GM18508 (cell line): ENCODE data around the gene SPTLC1.
A peak's percentile ranks its signal among the peaks of the same experiment; 100 is the strongest.
"Not testable (repeated sequence)": the region's sequence is repeated elsewhere in the genome, so short reads cannot be mapped to it uniquely, and the experiment has no call there.

ENCODE experiments used
- ATAC-seq: cut with Tn5 transposase; IDR thresholded peaks from one replicate; pipeline ENCODE4 v1.9.1; 2021; ENCODE audit warnings: moderate number of reproducible peaks; ENCODE audit not compliant: insufficient read depth, unreplicated experiment

SPTLC1 gene

DNA sequence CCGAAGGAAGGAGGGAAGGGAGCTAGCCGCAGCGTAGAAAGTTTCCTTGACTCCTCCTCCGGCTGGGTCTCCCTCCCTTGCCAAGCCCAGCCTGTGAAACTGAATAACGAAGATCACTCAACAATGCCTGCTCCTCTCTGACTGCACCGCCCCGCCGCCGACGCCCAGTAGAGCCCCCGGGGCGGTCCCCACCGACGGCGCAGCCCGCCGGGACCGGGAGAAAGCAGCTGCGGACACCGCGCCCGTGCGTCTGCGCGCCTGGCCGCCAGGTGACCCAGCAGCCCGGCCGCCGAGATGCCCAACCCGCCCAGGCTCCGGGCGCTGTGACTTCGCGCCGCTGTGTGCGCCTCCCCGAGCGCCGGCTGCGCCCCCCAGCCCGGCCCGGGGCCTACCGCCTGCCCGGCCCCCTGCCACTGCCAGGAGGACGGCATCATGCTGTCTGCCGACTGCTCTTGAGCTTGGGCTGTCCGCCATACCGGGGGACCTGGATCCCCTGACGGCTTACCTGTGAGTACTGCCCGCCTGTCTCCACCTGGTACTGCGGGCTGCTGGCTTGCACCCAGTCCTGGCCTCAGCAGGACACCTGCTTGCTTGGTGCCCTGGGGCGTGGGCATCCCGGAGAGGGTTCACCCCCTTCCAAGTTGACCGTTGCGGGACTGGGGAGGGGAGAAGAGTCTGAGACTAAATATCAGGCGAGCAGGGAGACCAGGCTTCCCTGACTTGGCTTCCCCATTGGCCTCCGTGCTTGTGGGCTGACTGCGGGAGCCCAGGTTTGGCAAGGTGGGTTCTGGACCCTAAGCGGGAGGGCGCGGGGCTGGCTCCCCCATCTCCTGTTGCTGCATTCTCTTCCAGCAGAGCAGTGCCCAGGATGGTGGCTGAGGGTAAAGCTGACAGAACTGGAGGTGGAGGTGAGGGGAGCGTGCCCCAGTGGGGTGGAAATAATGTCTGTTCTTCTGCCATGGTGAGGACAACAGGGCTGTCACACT, 26.2 kb upstream of the SPTLC1 start:
- no peak for ATAC-seq

DNA sequence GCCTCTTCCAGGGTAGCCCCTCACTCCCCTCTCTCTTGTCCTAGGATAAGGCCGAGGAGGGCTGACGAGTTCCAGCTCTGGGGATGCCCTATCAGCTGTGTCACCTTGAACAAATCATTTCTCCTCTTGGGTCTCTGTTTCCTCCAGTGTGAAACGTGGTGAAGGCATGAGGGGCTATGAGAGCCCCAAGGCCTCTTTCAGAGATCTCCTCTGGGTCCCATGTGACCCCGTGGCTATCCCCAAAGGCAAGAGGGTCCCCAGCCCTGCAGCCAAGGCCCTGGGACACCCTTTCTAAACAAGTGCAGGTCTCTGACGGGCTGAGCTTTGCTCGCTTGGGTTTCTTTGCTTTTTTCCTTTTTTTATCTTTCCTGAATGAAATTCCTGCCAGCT, 25.5 kb upstream of the SPTLC1 start:
- ATAC-seq: no peak

DNA sequence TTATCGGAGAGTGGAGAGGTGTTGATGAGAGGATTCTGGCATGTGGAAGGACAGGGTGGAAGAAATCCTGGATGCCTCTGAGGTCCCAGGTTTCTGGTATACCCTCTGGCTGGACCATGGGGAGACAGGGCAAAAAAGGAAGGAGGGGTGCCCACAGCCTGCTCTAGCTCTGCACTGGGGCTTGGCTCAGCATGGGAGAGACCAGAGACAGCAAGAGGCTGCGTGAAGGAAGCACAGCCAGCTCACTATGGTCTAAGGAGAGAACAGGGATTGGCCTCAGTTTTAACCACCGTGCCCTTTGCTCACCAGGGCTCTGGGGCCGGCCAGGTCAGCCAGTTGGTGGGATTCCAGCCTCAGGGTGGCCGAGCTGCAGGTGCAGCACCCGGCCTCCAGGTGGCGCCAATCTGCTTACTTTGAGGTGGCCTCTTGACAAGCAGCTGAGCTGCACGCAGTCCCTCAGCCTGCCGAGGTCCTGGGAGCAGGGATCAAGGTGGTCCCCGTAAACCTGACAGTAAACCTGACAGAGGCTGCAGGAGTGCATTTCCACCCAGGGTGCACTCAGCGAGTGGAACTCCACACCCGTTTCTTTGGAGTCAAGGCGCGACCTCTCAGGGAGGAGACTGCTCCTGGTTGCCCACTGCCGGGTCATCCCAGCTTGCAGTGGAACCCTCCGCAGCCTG, 25.0 kb upstream of the SPTLC1 start:
- ATAC-seq: no peak

DNA sequence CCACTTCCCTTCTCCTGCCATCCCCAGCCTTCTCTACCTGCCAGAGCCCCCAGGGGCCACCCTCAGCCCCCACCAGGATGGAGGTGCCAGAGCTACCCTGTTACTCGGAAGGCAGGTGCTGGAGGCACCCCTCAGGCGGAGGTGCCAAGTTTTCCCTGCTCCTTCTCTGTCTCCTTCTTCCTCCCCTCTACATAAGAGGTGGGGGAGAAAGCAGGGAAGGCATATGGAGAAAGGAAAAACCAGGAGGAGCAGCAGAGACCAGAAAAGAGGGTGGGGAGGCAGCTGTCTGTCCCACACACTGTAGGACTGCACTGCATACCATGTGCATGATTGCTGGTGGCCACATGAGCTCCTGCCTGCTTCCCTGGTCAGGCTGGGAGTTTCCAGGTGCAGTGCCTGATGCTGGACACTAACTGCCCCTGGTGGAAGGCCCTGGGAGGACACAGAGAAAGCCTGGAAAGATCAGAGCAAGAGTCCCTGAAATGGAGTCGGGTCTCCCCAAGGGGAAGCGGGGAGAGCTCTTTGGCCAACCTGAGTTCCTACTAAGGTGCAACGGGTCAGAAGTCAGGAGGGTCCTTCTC, 23.8 kb upstream of the SPTLC1 start:
- ATAC-seq: not testable (repeated sequence)

DNA sequence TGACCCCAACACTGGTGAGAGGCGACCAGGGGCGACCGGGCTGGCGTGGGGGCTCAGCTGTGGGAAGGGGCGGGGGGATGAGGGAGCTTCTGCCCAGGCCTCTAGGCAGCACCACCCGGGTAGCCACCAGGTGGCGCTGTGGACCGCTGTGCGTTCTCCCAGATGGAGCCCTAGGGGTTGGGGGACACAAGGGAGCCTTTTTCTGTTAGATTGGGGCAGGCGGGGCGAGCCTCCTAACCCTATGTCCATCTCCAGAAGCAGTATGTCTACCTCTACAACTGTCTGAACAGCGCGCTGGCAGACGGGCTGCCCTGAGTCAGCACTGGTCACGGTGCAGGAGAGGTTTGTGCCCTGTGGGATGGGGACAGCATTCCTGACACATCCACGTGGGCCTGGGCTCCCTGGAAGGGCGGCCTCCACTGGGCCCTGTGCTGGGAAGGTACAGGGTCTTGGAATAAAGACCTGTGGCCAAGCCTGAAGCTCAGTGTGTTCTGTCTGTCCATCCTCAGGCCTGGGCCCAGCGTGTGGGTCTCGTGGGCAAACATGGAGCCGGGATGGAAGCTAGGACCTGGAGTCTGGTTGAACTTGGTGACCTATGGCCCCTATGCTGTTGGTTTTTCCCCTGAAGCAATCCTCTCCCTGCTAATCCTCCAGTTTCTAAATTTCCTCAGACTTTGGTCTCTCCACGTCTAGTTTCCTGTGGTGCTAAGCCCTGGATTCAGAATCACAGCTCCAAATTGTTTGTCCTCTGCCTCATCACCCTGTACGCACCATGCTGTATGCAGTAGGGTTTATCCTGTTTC, 23.1 kb upstream of the SPTLC1 start:
- ATAC-seq: no peak

DNA sequence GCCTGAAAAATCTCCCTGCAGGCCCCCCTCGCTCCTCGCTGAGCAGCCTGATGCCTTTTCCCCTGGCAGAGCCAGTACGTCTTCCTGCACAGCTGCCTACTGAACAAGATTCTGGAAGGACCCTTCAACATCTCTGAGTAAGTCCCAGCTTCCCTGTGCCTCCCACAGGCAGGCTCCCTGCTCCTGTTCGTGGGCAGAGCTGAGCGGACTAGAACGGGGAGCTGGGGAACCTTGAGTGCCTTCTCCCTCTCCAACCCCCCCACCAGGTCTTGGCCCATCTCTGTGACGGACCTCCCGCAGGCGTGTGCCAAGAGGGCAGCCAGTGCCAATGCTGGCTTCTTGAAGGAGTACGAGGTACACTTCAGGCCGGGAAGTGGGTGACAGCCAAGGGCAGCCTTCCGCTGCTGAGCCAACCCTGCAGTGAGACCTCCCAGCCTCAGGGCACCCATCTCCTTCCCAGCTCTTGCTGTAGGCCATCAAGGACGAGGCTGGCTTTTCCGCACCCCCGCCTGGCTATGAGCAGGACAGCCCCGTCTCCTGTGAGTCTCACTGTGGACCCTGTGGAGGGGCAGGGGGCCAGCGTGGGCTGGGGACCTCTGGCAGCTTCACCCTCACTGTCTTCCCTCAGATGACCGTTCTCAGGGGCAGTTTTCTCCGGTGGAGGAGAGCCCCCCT, 21.1 kb upstream of the SPTLC1 start:
- no peak for ATAC-seq

DNA sequence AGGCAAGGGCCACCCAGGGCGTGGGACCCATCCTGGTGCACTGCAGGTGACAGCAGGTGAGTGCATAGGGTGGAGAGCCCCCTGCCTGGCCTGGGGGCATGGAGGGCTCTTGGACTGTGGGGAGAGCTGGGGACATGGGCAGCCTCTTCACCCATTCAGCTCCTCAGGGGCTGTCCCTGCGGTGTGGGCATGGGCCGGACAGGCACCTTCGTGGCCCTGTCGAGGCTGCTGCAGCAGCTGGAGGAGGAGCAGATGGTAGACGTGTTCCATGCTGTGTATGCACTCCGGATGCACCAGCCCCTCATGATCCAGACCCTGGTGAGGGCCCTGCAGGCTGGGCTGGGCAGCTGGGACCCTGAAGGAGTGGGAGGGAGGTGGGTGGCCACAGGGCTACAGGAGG, 20.4 kb upstream of the SPTLC1 start:
- no peak for ATAC-seq

DNA sequence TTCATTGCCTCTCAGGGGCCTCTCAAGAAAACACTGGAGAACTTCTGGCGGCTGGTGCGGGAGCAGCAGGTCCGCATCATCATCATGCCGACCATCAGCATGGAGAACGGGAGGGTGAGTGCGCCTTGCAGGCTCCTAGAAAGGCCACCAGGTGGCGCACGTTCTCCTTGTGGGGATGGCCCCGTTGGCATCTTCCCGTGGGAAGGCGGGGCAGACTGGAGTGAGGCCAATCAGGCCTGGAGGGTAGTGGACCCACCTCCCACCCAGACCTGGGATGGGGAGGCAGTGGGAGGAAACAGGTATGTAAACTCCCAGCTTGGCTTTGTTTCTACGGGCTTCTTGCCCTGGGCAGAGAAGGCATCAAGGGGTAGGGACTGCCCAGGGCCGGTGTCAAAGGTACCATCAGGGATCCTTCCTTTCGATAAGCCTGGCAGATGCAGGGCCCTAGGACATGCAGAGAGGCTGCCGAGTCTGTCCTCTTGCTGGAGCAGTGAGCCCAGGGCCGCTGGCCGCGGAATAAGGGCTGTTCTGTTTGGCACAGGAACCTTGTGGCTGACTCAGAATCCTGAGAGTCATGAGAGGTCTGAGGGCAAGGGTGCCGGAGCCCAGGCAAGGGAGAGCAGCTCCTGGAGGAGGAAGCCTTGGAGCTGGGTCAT, 18.9 kb upstream of the SPTLC1 start:
- peak; percentile 80 for ATAC-seq

DNA sequence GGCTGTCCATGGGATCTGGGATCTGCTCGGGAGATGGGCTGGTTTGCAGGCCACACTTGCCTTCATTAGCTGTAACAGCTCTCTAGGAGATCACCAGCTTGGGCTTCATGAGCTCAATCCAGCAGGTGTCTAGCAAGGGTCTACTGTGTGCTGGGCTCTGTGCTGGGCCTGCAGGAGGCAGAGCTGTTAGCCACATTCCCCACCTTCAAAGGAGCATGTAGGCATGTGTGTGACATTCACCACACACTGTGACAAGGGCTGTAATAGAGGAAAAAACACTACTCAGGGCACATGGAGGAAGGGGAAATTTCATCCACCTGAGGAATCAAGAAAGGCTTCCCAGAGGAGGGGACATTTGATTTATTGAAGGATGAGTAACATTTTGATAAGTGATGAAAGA, 17.7 kb upstream of the SPTLC1 start:
- not testable (repeated sequence) for ATAC-seq

DNA sequence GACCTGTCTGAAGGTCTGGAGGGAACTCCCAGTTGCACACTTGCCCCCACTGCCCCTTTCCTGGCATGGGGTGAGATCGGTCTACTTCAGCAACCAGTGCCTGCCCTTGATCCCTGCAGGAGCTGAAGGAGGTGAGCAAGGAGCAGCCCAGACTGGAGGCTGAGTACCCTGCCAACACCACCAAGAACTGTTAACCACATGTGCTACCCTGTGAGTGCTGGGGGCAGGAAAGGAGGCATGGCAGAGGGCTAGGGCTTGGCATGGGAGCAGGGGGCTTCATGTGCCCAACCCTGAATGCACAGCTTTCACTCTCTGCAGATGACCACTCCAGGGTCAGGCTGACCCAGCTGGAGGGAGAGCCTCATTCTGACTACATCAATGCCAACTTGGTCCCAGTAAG, 17.3 kb upstream of the SPTLC1 start:
- ATAC-seq: no peak

DNA sequence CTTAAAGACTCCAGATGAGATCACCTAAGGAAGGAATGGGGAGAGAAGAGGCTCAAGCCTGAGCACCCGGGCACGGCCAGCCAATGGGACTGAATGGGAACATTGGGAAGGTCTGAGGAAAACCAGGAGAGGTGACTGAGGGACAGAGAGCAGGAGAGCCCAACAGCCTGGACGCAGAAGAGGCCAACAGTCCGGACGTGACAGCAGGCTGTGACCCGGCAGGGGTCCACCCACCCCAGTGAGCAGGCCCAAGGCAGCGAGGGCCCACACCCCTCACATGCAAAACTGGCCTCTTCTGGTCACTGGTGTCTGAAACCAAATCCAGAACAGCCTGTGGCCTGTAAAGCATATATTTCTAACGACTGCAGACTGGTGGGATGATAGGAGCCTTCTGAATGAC, 7.6 kb upstream of the SPTLC1 start:
- no peak for ATAC-seq

DNA sequence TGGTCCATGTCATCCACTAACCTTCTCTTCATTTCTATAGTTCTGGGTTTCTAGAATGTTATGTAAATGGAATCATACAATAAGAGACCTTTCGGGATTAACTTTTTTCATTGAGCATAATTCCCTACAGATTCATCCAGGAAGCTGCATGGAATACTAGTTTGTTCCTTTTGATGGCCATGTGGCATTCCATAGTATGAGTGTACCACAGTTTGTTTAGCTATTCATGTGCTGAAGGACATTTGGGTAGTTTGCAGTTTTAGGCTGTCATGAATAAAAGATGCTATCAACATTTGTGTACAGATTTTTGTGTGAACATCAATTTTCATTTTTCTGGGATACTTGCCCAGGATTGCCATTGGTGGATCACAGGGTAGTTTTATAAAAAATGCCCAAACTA, 6.8 kb upstream of the SPTLC1 start:
- ATAC-seq: no peak

DNA sequence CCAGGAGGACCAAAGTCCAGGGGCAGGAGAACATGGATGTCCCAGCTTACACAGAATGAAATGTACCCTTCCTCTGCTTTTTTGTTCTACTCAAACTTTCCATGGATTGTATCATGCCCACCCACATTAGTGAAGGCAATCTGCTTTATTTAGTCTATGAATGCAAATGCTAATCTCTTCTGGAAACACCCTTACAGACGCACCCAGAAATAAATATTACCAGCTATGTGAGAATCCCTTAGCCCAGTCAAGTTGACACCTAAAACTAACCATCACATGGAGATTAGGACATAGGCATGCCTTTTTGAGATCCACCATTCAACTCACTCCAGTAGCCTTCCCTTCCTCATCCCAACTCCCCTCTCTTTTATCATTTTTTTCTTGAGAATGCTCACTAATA, 6.1 kb upstream of the SPTLC1 start:
- ATAC-seq: no peak

DNA sequence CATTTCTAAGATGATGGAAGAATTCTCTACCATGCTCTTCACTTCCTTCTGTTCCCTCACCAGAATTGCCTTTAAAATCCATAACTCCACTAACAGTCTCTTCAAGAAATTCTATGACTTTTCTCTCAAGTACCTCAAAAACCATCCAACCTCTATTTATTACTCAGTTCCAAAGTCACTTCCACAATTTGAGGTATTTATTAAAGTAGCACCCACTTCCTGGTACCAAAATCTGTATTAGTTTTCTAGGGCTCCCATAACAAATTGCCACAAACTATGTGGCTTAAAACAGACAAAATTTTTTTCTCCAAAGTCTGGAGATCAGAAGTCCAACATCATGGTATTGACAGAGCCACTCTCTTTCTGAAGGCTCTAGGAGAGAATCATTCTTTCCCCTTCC, 4.9 kb upstream of the SPTLC1 start:
- ATAC-seq: no peak

DNA sequence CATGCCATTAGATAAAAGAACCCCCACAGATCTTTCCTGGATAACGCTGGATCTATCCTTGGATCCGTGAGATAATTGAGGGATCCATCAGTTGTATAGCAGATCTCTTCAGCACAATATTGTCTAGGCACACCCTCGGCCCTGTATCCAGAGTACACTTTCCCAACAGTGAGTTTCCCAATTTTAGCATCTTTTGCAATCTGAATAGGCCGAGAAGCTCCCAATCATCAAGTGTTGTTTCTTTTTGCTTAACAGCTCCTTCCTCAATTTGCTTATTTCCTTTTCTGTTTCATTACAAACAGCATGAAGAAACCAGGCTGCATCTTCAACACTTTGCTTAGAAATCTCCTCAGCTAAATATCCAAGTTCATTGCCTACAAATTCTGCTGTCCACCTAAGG, 4.4 kb upstream of the SPTLC1 start:
- ATAC-seq: no peak

DNA sequence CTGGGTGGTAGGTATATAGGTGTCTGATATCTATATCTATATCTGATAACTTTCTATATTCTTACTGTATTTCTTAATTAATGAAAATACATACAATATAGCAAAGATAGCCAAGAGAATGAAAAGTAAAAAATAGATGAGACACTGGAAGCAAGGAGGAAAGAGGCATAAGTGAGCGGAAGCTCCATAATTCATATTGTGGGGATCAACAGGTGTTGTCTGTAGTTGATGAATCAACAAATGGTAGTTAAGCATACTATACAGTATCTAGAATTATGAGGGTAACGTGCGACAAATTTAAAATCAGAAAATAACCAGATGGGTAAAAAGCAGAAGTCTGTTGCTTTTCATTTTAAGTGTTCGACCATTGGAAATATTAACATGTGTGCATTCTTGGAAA, 7.1 kb downstream of the SPTLC1 start:
- ATAC-seq: no peak

DNA sequence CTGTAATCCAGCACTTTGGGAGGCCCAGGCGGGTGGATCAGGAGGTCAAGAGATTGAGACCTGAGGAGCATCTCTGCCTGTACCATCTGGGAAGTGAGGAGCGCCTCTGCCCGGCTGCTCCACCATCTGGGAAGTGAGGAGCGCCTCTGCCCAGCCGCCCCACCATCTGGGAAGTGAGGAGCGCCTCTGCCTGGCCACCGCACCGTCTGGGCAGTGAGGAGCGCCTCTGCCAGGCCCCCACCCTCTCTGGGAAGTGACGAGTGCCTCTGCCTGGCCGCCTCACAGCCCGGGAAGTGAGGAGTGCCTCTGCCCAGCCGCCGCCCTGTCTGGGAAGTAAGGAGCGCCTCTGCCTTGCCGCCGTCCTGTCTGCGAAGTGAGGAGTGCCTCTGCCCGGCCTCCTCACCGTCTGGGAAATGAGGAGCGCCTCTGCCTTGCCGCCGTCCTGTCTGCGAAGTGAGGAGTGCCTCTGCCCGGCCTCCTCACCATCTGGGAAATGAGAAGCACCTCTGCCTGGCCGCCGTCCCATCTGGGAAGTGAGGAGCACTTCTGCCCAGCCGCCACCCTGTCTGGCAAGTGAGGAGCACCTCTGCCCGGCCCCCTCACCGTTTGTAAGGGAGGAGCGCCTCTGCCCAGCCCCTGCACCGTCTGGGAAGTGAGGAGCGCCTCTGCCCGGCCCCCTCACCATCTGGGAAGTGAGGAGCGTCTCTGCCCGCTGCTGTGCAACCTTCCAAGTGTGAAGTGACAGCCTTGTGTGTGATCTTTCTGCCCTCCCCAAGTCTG, 9.6 kb downstream of the SPTLC1 start:
- not testable (repeated sequence) for ATAC-seq

DNA sequence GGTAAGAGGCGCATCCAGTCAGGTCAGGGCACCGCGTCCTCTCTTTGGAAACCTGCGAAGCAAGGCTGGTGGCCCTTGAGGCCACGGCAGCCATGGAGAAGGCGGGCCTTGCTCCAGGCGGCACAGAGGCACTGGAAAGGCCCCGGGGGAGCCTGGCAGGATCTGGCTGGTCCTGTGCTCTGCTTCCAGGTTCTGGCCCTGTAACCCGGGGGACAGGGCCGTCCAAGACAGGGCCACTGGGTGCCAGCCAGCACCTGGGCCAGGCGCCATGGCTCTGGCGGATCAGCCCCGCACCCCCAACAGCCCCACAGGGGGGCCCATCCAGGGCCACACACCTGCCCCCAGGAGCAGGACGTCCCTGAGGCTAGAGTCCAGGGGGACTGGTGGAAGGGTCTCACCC, 11.6 kb downstream of the SPTLC1 start:
- not testable (repeated sequence) for ATAC-seq
